Esophagus muscularis mucosa (tissue), 4 donors: ENCODE data around the gene ATP13A2. TPM values are rescaled to one million over a fixed set of nuclear protein-coding genes. Genes with fewer than 3 reads are reported as not detected.

Experiments used
- DNase-seq: peaks from one replicate; pipeline ENCODE4 v3.0.0-alpha.2; 2017; ENCODE audit errors: extremely low spot score
- H3K27ac ChIP-seq, 4 donors: fragments of 200-600 bp; sonication (generic); replicated peaks in 1 of 4; 1 replicate in 3 of 4; 2 replicates in 1 of 4; pipeline ENCODE4 v1.5.1; 2016 to 2019; ENCODE audit warnings: mild to moderate bottlenecking in 1 of 4
- H3K27me3 ChIP-seq, 4 donors: fragments of 200-600 bp; sonication (generic); one replicate each; pipeline versions ENCODE4 v1.5.1 to v1.6.0; 2016 to 2019
- H3K36me3 ChIP-seq, 4 donors: fragments of 200-600 bp; sonication (generic); one replicate each; pipeline ENCODE4 v1.5.1; 2016 to 2019
- H3K4me1 ChIP-seq, 4 donors: fragments of 200-600 bp; sonication (generic); one replicate each; pipeline ENCODE4 v1.5.1; 2016 to 2019
- H3K4me3 ChIP-seq, 4 donors: fragments of 200-600 bp; sonication (generic); 1 replicate in 2 of 4; 2 replicates in 2 of 4; pipeline ENCODE4 v1.5.1; 2016 to 2019; ENCODE audit warnings: mild to moderate bottlenecking in 4 of 4, moderate library complexity in 1 of 4
- H3K9me3 ChIP-seq, 4 donors: fragments of 200-600 bp; sonication (generic); 1 replicate in 3 of 4; 2 replicates in 1 of 4; pipeline ENCODE4 v1.5.1; 2016 to 2019
- CTCF ChIP-seq, 3 experiments: fragments of 200-600 bp in 2 of 3; fragments of 450-650 bp in 1 of 3; sonication (generic) in 2 of 3; IDR thresholded peaks; one replicate each; pipeline ENCODE4 v1.5.1; 2017 to 2019; ENCODE audit warnings: antibody characterized with exemption in 3 of 3, mild to moderate bottlenecking in 2 of 3, moderate library complexity in 1 of 3
- EP300 ChIP-seq: sonication (generic); formaldehyde crosslinking; IDR thresholded peaks from one replicate; pipeline ENCODE4 v1.6.1; 2017; ENCODE audit warnings: antibody characterized with exemption
- POLR2A ChIP-seq: fragments of 450-650 bp; IDR thresholded peaks from one replicate; pipeline ENCODE4 v1.6.1; 2017; ENCODE audit warnings: antibody characterized with exemption, moderate library complexity, mild to moderate bottlenecking, low read depth
- POLR2AphosphoS5 ChIP-seq, 2 donors: sonication (generic); formaldehyde crosslinking; IDR thresholded peaks; one replicate each; pipeline ENCODE4 v1.6.1; 2017; ENCODE audit warnings: antibody characterized with exemption in 2 of 2
- WGBS: methylation state at CpG from one replicate; pipeline ENCODE4 v1.1.5; 2018; 5-methylcytosine and 5-hydroxymethylcytosine counted together
- intact Hi-C: fragments of 100-400 bp; cut with DNase I; formaldehyde crosslinking; loops from one replicate; pipeline ENCODE4 v1.15.1; 2023
- total RNA-seq, 4 donors: library from RNA; depleted of rRNA; stranded (reverse); fragments of >200 nt; gene quantifications; one replicate each; pipeline versions ENCODE4 v1.1.0 to v1.2.1, GENCODE V29; 2016

The ATP13A2 gene
- total RNA-seq, 4 donors from 2014 or later, result 16.1 to 30.8 (median 23.2) TPM

- 85% methylated on average over 5 of the region's 12 CpGs for whole genome bisulfite sequencing
- Histone ChIP-seq H3K4me1 (peaks cover 5 to 26% (median 19%) of the 10 kb centered on the region in 4 donors), H3K36me3 (peaks cover 5 to 59% (median 35%) of the 10 kb centered on the region in 4 donors), H3K9me3 (no peaks in the 10 kb centered on the region), H3K27ac (no peak overlapping the region), H3K4me3 (no peak overlapping the region), H3K27me3 (no peaks in the 10 kb centered on the region)
- TF ChIP-seq CTCF (IDR thresholded peaks at IDR 0.05) (no peak), EP300 (no peak), POLR2A (no peak)
- DNase-seq, result no peak
- intact Hi-C loops, result no loop called here
Observed at GRCh38 chr1:16969651-16970050, 42.1 kb downstream of the ATP13A2 start.

GRCh38 chr1:16969057-16969611 is 42.6 kb downstream of the ATP13A2 start:
- no peaks in the 10 kb centered on the region for H3K27me3 ChIP-seq
- 89% methylated on average over 14 of the region's 14 CpGs for WGBS
- no peak for DNase-seq
- peaks cover 5 to 59% (median 36%) of the 10 kb centered on the region in 4 donors for H3K36me3 ChIP-seq
- intact Hi-C loops, result no loop called here
- H3K4me1 ChIP-seq, result peaks cover 5 to 26% (median 19%) of the 10 kb centered on the region in 4 donors
- H3K4me3 ChIP-seq, result no peak overlapping the region
- TF ChIP-seq CTCF (IDR thresholded peaks at IDR 0.05), result no peak
- TF ChIP-seq POLR2A, result no peak
- TF ChIP-seq EP300, result no peak
- TF ChIP-seq POLR2AphosphoS5 (IDR thresholded peaks at IDR 0.05), result no peak
- no peak overlapping the region for H3K27ac ChIP-seq
- H3K9me3 ChIP-seq, result no peaks in the 10 kb centered on the region

GRCh38 chr1:16968372-16968771 is 43.4 kb downstream of the ATP13A2 start:
- Histone ChIP-seq H3K9me3 (no peaks in the 10 kb centered on the region), H3K36me3 (peaks cover 5 to 59% (median 36%) of the 10 kb centered on the region in 4 donors), H3K27me3 (no peaks in the 10 kb centered on the region), H3K4me3 (no peak overlapping the region), H3K4me1 (peaks cover 5 to 31% (median 21%) of the 10 kb centered on the region in 4 donors), H3K27ac (no peak overlapping the region)
- no peak for TF ChIP-seq CTCF (IDR thresholded peaks at IDR 0.05)
- TF ChIP-seq POLR2AphosphoS5 (IDR thresholded peaks at IDR 0.05), result no peak
- no peak for TF ChIP-seq POLR2A
- TF ChIP-seq EP300, result no peak
- DNase-seq, result no peak
- intact Hi-C loops, result no loop called here
- WGBS, result 90% methylated on average over 3 of the region's 3 CpGs

- intact Hi-C loops, result no loop called here
- no peaks in the 10 kb centered on the region for H3K9me3 ChIP-seq
- H3K27ac ChIP-seq, result no peak overlapping the region
- peaks cover 5 to 34% (median 22%) of the 10 kb centered on the region in 4 donors for H3K4me1 ChIP-seq
- WGBS, result 98% methylated on average over 7 of the region's 21 CpGs
- peaks cover 5 to 59% (median 36%) of the 10 kb centered on the region in 4 donors for H3K36me3 ChIP-seq
- TF ChIP-seq CTCF (IDR thresholded peaks at IDR 0.05) (no peak), POLR2A (no peak), EP300 (no peak), POLR2AphosphoS5 (IDR thresholded peaks at IDR 0.05) (no peak)
- H3K4me3 ChIP-seq, result no peak overlapping the region
- no peak for DNase-seq
- no peaks in the 10 kb centered on the region for H3K27me3 ChIP-seq
Observed at GRCh38 chr1:16967962-16968361, 43.8 kb downstream of the ATP13A2 start.

GRCh38 chr1:16967095-16967575 is 44.6 kb downstream of the ATP13A2 start:
- no peak for TF ChIP-seq POLR2A
- TF ChIP-seq CTCF (IDR thresholded peaks at IDR 0.05), result no peak
- TF ChIP-seq POLR2AphosphoS5 (IDR thresholded peaks at IDR 0.05), result no peak
- TF ChIP-seq EP300, result no peak
- no peak for DNase-seq
- Histone ChIP-seq H3K27me3 (no peaks in the 10 kb centered on the region), H3K4me3 (no peak overlapping the region), H3K36me3 (peaks cover 5 to 59% (median 36%) of the 10 kb centered on the region in 4 donors), H3K9me3 (no peaks in the 10 kb centered on the region), H3K4me1 (peaks cover 5 to 30% (median 21%) of the 10 kb centered on the region in 4 donors), H3K27ac (no peak overlapping the region)
- WGBS, result 7% methylated on average over 7 of the region's 7 CpGs
- intact Hi-C loops, result no loop called here
